NCI-H2029 treated with DMSO at 0.1 percent for 48 hours (cell line): ENCODE measurements around the gene KATNAL2.

Experiments
- DNase-seq: peaks from one replicate; lab custom pipeline; 2025; lab: John Stamatoyannopoulos, UW

KATNAL2 gene, protein sequence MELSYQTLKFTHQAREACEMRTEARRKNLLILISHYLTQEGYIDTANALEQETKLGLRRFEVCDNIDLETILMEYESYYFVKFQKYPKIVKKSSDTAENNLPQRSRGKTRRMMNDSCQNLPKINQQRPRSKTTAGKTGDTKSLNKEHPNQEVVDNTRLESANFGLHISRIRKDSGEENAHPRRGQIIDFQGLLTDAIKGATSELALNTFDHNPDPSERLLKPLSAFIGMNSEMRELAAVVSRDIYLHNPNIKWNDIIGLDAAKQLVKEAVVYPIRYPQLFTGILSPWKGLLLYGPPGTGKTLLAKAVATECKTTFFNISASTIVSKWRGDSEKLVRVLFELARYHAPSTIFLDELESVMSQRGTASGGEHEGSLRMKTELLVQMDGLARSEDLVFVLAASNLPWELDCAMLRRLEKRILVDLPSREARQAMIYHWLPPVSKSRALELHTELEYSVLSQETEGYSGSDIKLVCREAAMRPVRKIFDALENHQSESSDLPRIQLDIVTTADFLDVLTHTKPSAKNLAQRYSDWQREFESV

GRCh38 chr18:46917108-46917802 lies at the start of gene KATNAL2, which contains the start of gene PIAS2:
Gene KATNAL2, plus strand, starts transcription at chr18:46917602. Its CDS starts 29,271 bp downstream, at chr18:46946873.
Gene PIAS2, minus strand, starts transcription at chr18:46917507. Its CDS starts 162 bp downstream, at chr18:46917345.
- DNase-seq = peak; percentile 17

GRCh38 chr18:46868169-46868921 lies 49.1 kb upstream of the KATNAL2 start:
- no peak for DNase-seq

DNA sequence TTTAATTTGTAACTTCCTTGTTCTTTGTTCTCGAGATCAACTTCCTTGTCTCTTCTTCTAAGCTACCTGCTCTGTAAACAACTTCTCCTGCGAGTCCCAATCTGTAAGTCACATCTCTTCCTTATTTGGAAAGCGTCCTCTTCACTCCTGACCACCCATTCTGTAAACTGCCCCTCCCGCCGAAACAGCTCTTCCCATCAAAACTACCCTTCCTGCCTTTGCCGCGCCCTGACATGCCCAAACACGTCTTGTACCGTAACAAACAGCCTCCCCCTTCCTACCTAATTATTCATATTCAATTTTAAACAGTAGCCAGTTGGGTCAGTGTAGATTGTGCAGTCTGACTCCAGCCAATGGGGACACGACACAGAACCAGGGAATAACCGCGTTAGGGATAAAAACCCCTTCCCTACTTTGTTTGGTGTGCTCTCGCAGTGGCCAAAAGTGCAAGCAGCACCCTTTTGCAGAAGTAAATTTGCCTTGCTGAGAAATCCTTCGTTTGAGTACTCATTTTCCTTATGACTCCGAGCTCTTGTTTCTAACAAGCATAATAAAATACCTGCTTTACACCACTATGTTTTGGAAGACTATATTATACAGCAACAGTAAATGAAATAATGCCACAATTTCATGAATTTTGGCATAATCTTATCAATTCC lies 39.9 kb upstream of the KATNAL2 start:
- no peak for DNase-seq

DNA sequence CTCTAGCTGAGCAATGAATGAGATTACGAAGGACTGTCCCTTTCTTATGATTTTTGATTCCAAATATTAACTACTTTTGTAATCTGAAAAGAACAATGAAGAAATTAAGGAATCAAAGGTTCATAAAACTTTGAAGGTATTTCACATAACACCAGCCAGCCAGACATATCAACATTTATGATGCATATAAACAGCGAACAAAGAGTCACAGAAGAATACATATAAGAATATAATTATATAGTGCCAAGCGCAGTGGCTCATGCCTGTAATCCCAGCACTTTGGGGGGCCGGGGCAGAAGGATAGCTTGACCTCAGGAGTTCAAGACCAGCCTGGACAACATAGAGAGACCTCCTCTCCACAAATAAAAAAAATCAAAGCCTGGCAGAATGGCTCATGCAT lies 34.2 kb upstream of the KATNAL2 start:
- no peak for DNase-seq

DNA sequence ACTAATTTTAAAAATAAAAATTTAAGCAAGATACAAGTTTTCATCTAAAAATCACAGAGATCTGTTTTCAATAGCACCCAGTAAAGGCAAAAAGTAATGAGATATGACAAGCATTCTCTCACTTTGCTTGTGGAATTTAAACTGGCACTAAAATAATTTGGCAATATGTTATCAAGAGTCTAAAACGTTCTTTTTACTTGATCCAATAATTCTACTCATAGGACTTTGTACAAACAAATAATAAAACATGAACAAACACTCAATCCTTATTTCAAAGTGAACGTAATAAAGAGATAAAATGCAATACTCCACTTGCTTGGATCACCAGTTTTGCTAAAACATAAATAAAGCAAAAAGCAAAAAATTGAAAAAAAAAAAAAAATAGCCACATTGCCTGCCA lies 30.5 kb upstream of the KATNAL2 start:
- no peak for DNase-seq

GRCh38 chr18:46888965-46889364 lies 28.4 kb upstream of the KATNAL2 start:
- DNase-seq = no peak

- no peak for DNase-seq
Observed at GRCh38 chr18:46891742-46892214, 25.6 kb upstream of the KATNAL2 start.

- no peak for DNase-seq
Observed at GRCh38 chr18:46892842-46893241, 24.6 kb upstream of the KATNAL2 start.

GRCh38 chr18:46893360-46893759 lies 24.0 kb upstream of the KATNAL2 start:
- DNase-seq = no peak

GRCh38 chr18:46894124-46894523 lies 23.3 kb upstream of the KATNAL2 start:
- DNase-seq = no peak

DNA sequence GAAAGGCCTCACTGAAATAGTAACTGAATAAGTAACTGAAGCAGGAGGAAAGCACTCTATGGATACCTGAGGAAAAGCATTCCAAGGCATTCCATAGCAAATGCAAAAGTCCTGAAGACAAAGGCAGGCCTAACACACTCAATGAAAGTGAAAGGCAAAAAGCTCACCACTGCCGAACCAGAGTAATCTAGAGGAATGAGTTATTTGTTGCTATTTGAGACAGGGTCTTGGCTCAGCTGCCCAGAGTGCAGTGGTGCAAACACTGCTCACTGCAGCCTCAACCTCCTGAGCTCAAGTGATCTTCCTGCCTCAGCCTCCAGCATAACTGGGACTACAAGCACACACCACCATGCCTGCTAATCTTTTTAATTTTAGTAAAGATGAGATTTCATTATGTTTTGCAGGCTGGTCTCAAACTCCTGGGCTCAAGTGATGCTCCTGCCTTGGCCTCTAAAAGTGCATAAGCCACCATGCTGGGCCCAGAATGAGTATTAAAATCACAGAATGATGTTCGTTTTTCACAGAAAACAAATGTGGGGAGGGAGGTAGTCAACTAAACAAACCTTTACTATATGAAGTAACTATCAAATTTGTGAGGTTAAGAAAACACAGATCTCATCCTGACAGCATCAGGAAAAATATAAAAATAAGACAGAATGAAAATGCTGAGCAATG lies 18.0 kb upstream of the KATNAL2 start:
- no peak for DNase-seq

DNA sequence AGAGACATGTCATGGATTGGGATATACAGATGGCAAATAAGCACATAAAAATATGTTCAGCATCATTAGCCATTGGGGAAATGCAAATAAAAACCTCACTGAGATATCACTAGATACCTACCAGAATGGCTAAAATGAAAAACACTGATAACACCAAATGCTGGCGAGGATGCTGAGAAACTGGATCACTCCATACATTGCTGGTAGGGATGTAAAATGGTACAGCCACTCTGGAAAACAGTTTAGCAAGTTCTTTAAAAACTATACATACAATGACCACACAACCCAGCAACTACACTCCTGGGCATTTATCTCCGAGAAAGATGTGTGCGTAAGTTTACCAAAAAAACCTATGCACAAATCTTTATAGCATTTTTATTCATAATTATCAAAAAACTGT lies 14.0 kb upstream of the KATNAL2 start:
- no peak for DNase-seq

GRCh38 chr18:46909497-46909896 lies 7.9 kb upstream of the KATNAL2 start:
- no peak for DNase-seq

GRCh38 chr18:46910856-46911255 lies 6.5 kb upstream of the KATNAL2 start:
- no peak for DNase-seq

DNA sequence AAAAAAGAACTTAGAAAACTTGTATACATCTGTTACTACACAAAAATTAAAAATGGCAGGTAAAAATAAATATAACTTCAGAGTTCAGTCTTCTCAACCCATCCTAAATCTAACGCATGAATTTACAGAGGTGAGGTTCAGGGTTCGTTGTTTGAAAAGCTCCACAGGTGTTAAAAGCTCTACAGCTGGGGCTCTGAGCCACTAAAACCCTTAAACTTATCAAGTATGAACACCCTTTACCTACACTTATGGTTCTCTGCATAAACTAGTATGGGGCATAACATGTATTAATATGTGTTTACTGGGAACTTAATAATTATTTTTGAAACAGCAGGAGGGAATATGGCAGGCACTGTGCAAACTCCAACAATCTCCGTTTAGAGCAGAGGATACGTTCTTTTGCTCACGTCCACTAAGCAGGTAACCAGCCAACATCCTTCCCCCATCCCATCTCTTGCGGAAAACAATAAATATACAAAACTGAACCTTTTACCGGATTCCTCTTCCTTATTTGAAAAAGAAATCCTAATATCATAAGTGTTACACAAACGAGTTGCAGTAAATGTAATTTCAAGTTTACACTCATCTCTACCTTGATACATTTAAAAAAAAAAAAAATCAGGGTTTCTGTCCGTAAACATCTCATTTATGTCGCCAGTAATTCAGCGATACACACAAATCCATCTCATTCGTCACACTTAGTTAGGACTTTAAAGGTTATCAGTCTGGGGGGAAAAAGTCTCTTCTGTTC lies 1.4 kb upstream of the KATNAL2 start:
- peak; percentile 15 for DNase-seq

GRCh38 chr18:46916551-46917107 lies 773 bp upstream of the KATNAL2 start:
- DNase-seq = no peak

DNA sequence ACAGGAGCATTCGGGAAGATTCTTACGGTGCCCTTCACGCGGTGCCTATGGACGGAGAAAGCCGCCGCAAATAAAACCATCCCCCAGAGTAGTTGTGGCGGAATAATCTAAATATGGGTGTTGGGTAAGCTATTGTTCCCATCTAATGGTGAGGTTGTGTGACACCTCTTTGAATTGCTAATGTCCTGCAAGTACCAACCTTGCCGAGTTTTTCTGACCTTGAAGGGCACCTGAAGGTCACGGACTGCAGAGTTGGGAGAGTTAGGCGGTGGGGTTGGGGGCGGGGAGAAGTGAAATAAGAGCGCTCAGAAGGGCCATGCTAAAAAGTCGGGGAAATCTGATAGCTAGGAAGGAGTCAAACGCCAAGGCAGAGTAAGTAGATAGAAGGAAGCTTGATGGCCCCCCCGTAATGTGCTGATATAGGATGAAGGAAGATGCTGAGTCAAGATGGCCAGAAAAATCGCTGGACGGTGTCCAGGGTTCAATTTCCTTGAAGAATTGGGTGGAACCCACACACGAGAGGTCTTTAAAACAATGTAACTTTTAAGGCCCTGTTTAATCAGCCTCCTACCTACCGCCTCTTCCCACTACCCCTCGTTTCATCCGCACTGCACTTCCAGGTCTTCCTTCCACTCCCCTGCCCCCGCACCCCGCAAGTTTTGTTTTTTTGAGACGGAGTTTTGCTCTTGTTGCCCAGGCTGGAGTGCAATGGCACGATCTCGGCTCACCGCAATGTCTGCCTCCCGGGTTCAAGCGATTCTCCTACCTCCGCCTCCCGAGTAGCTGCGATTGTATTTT lies 600 bp downstream of the KATNAL2 start:
- DNase-seq = no peak

GRCh38 chr18:46920067-46920466 lies 2.7 kb downstream of the KATNAL2 start:
- no peak for DNase-seq

DNA sequence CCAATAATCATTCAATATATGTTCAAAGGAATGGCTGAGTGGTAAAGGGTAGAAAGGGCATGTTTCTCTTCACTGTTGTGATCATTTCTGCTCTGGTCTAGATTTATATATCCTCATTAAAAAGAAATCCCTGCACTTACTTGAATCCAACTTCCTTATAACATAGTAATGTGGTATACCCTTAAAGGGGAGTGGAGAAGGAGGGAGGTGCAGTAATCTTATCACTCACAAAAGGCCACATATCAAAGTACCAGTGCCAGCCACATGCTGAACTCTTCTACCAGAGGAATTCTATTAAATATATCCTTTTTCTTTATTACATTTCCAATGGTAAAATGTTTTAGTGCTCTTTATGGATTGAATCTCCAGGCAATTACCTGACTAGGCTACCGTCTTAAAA lies 3.3 kb downstream of the KATNAL2 start:
- DNase-seq = no peak
